Calu3 (cell line): ENCODE results near the gene CAMK1D. TPM values are rescaled to one million over a fixed set of nuclear protein-coding genes. Genes with fewer than 3 reads are reported as not detected.
"Not testable (repeated sequence)": the region's sequence is repeated elsewhere in the genome, so short reads cannot be mapped to it uniquely, and the experiment has no call there.

Experiments used
- BruUV-seq: library from RNA; stranded (reverse); fragments of 400-500 nt; replicated peaks from 2 replicates; lab custom pipeline; 2021; lab: Mats Ljungman, UMichigan
- CTCF ChIA-PET: fragments of 300-600 bp; sonication (Branson Sonifier 250); formaldehyde crosslinking; loops from one replicate; lab custom pipeline; 2022; ENCODE audit warnings: antibody characterized with exemption; lab: Charles Lee
- DNase-seq: peaks from one replicate; pipeline ENCODE4 v3.0.0; 2022
- H3K27ac Mint-ChIP-seq: one replicate; pipeline ENCODE4 v1.8.0; 2022; ENCODE audit warnings: mixed read lengths; ENCODE audit not compliant: unreplicated experiment
- H3K27me3 Mint-ChIP-seq: one replicate; pipeline ENCODE4 v1.8.0; 2022; ENCODE audit warnings: mixed read lengths; ENCODE audit not compliant: unreplicated experiment
- H3K36me3 Mint-ChIP-seq: one replicate; pipeline ENCODE4 v1.8.0; 2022; ENCODE audit warnings: mild to moderate bottlenecking, moderate library complexity, mixed read lengths; ENCODE audit not compliant: insufficient read depth, unreplicated experiment
- H3K4me1 Mint-ChIP-seq: one replicate; pipeline ENCODE4 v1.8.0; 2022; ENCODE audit warnings: mild to moderate bottlenecking, low read depth, mixed read lengths; ENCODE audit not compliant: unreplicated experiment
- H3K4me3 Mint-ChIP-seq: one replicate; pipeline ENCODE4 v1.8.0; 2022; ENCODE audit warnings: mild to moderate bottlenecking, low read depth, moderate library complexity, mixed read lengths; ENCODE audit not compliant: unreplicated experiment
- H3K9me3 Mint-ChIP-seq: one replicate; pipeline ENCODE4 v1.8.0; 2022; ENCODE audit warnings: low read depth, mixed read lengths; ENCODE audit not compliant: unreplicated experiment
- intact Hi-C: fragments of 100-400 bp; cut with micrococcal nuclease; formaldehyde crosslinking; loops from one replicate; pipeline ENCODE4 v1.10.0; 2022; ENCODE audit not compliant: unreplicated experiment
- total RNA-seq: library from RNA; stranded (reverse); gene quantifications from 2 replicates; pipeline ENCODE4 v1.2.3, GENCODE V29; 2022
- TF ChIP-seq, protein P1 (sequence below): fragments of 200-600 bp; IDR thresholded peaks from one replicate; pipeline ENCODE4 v1.8.0; 2022; ENCODE audit warnings: antibody characterized with exemption; ENCODE audit not compliant: unreplicated experiment

The CAMK1D gene
- total RNA-seq, 1 experiment from 2014 or later, result 2.6 TPM

DNA sequence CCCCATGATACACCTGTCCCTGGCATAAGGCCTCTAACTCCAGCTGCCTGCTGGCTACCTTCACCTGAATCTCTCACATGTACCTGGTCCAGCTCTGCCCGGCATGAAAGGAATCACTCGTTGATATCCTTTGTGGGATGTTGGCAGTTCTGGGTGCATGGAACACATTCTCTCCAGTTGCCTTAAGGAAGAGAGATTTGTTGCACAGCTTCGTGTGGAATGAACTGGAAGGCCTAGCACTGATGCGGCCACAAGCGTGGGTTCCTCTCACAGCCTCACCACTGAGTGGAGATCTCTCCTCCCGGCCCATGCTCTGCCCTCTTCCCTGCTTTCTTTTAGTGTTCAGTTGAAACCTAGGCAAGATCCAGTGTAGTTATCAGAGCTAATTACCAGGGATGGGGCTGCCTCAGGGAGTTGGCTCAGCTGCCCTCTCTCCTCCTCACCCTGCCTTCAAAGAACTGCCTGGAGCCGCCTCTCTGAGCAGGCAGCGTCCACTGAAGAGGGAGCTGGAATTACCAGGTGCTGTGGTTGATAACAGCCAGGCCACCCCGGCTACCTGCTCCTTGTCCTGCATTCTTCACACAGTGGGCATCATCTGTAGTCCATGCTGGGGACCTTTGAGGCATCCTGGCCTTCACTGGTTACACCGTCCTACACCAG, 457.9 kb downstream of the CAMK1D start:
- Mint-ChIP-seq H3K9me3 (peaks cover 5% of the 10 kb centered on the region), H3K4me3 (no peak overlapping the region), H3K27me3 (peaks cover 44% of the 10 kb centered on the region), H3K27ac (no peak overlapping the region), H3K4me1 (no peaks in the 10 kb centered on the region), H3K36me3 (no peaks in the 10 kb centered on the region)
- CTCF ChIA-PET, result no interaction called here
- intact Hi-C loops, result no loop called here
- TF ChIP-seq, protein P1, sequence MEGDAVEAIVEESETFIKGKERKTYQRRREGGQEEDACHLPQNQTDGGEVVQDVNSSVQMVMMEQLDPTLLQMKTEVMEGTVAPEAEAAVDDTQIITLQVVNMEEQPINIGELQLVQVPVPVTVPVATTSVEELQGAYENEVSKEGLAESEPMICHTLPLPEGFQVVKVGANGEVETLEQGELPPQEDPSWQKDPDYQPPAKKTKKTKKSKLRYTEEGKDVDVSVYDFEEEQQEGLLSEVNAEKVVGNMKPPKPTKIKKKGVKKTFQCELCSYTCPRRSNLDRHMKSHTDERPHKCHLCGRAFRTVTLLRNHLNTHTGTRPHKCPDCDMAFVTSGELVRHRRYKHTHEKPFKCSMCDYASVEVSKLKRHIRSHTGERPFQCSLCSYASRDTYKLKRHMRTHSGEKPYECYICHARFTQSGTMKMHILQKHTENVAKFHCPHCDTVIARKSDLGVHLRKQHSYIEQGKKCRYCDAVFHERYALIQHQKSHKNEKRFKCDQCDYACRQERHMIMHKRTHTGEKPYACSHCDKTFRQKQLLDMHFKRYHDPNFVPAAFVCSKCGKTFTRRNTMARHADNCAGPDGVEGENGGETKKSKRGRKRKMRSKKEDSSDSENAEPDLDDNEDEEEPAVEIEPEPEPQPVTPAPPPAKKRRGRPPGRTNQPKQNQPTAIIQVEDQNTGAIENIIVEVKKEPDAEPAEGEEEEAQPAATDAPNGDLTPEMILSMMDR, result no peak
- no TSS peak for BruUV-seq
- no peak for DNase-seq

DNA sequence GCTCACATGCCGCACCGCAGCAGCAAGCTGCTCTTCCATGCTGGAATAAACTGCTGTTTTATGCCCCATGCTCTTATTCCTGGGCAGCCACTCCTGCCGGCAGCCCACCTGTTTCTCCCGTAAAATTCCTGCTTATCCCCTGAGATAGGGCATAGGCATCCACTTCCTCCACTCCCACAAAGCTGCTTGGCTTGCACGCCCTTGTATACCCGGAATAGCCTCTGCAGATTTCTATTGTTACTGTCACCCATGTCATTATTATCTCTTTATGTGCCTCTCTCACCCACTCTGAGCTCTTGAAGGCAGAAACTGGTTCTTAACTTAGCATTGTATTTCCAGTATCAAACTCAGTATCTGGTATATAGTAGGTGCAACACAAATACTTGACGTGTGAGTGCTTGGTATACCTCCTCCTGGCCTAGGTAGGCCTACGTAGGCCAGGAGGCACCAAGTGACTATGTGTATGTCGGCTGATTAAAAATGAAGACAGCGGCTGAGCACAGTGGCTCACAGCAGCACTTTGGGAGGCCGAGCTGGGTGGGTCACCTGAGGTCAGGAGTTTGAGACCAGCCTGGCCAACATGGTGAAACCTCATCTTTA, 458.8 kb downstream of the CAMK1D start:
- no peak for DNase-seq

DNA sequence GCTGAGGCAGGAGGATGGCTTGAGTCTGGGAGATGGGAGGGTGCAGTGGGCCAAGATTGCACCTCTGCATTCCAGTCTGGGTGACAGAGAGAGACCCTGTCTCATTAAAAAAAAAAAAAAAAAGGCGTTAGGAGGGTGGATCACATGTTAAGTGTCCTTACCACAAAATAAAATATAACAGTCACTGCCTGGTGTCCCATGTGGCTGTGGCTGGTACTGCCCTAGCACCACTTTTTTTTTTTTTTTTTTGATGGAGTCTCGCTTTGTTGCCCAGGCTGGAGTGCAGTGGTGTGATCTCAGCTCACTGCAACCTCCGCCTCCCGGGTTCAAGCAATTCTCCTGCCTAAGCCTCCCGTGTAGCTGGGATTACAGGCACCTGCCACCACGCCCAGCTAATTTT, 460.7 kb downstream of the CAMK1D start:
- CTCF ChIA-PET, result interaction anchor here (0.7 kb wide), 1 partner anchor 241 kb away, joined by 4 read pairs; no protein-coding TSS in a partner anchor
- intact Hi-C loops, H3K27ac Mint-ChIP-seq: not testable (repeated sequence)

More for the DNA sequence above, 458.8 kb downstream of the CAMK1D start:
- Mint-ChIP-seq H3K4me1 (no peaks in the 10 kb centered on the region), H3K27me3 (peaks cover 49% of the 10 kb centered on the region), H3K4me3 (no peak overlapping the region), H3K36me3 (no peaks in the 10 kb centered on the region), H3K27ac (no peak overlapping the region), H3K9me3 (peaks cover 5% of the 10 kb centered on the region)
- intact Hi-C loops, result no loop called here
- TF ChIP-seq, protein P1, result no peak
- CTCF ChIA-PET, result no interaction called here
- BruUV-seq, result no TSS peak

DNA sequence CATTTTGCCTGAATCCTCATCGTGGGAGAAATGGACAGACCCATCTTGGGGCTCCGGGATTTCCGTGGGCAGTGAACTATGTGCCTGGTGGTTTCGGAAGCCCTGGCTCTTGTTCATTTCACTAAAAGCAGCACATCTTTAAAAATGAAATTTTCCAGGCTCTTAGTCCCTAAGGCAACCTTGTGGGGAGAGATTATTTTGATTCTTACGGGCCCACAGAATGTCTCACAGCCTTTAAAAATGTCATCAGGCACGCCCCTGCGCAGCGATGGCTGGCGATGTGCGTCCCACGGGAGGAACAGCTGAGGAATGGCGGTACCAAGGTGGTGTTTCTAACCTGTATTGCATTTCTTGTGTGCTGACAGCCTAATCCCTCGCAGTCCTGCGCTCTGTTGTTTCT, 462.5 kb downstream of the CAMK1D start:
- BruUV-seq, result no TSS peak
- Mint-ChIP-seq H3K9me3 (peaks cover 5% of the 10 kb centered on the region), H3K27ac (no peak overlapping the region), H3K36me3 (no peaks in the 10 kb centered on the region), H3K4me1 (no peaks in the 10 kb centered on the region), H3K4me3 (no peak overlapping the region), H3K27me3 (peaks cover 59% of the 10 kb centered on the region)
- TF ChIP-seq, protein P1, result no peak
- intact Hi-C loops, result no loop called here
- CTCF ChIA-PET, result no interaction called here
- no peak for DNase-seq

More for the DNA sequence above, 460.7 kb downstream of the CAMK1D start:
- BruUV-seq, DNase-seq, H3K36me3 Mint-ChIP-seq, H3K9me3 Mint-ChIP-seq, H3K4me1 Mint-ChIP-seq, H3K4me3 Mint-ChIP-seq: not testable (repeated sequence)
- peaks cover 49% of the 10 kb centered on the region for H3K27me3 Mint-ChIP-seq

DNA sequence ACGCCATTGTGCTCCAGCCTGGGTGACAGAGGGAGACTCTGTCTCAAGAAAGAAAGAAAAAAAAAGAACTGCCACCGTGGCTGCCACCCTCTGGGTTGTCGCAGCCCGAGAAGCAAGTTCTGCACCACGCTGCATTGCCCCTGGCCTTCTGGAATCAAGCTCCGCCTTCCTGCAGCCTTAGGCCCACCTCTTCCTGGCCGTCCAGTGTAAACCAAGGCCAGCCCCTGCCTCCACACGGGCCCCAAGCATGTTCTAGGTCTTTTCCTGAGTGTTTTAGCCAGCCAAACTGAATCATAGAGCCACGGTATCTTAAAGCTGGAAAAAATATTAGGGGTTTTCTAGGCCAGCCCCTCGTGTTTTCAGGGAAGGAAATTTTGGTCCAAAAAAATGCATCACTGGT, 463.2 kb downstream of the CAMK1D start:
- peaks cover 59% of the 10 kb centered on the region for H3K27me3 Mint-ChIP-seq
- TF ChIP-seq, protein P1, result no peak
- no peaks in the 10 kb centered on the region for H3K36me3 Mint-ChIP-seq
- DNase-seq, result no peak
- H3K27ac Mint-ChIP-seq, result no peak overlapping the region
- intact Hi-C loops, result no loop called here
- CTCF ChIA-PET, result no interaction called here
- H3K9me3 Mint-ChIP-seq, result peaks cover 5% of the 10 kb centered on the region
- no peaks in the 10 kb centered on the region for H3K4me1 Mint-ChIP-seq
- no TSS peak for BruUV-seq
- H3K4me3 Mint-ChIP-seq, result no peak overlapping the region
